ENCODE results near the gene ABHD8.

The ABHD8 gene

GRCh38 chr19:17303167-17303939 is at the start of gene ABHD8:
TSS of gene ABHD8 (minus strand) at chr19:17303425. CDS start at chr19:17301616, 1,809 bp downstream.
- DNase-seq (ENCODE audit: low read depth) = peak; percentile 92

- peak; percentile 11 for DNase-seq (ENCODE audit: low read depth)
Observed at GRCh38 chr19:17352608-17353280, 49.5 kb upstream of the ABHD8 start.

- no peak for DNase-seq (ENCODE audit: low read depth)
Observed at GRCh38 chr19:17351815-17352435, 48.7 kb upstream of the ABHD8 start.

GRCh38 chr19:17348700-17349099 is 45.5 kb upstream of the ABHD8 start:
- DNase-seq (ENCODE audit: low read depth) = peak; percentile 75

GRCh38 chr19:17347877-17348276 is 44.7 kb upstream of the ABHD8 start:
- DNase-seq (ENCODE audit: low read depth) = no peak

- peak; percentile 35 for DNase-seq (ENCODE audit: low read depth)
Observed at GRCh38 chr19:17347361-17347760, 44.1 kb upstream of the ABHD8 start.

GRCh38 chr19:17346109-17346671 is 43.0 kb upstream of the ABHD8 start:
- peak; percentile 65 for DNase-seq (ENCODE audit: low read depth)

- DNase-seq (ENCODE audit: low read depth) = no peak
Observed at GRCh38 chr19:17341845-17342244, 38.6 kb upstream of the ABHD8 start.

GRCh38 chr19:17341386-17341785 is 38.2 kb upstream of the ABHD8 start:
- DNase-seq (ENCODE audit: low read depth) = no peak

GRCh38 chr19:17340871-17341357 is 37.7 kb upstream of the ABHD8 start:
- no peak for DNase-seq (ENCODE audit: low read depth)

- DNase-seq (ENCODE audit: low read depth) = no peak
Observed at GRCh38 chr19:17340302-17340870, 37.2 kb upstream of the ABHD8 start.

GRCh38 chr19:17339088-17339741 is 36.0 kb upstream of the ABHD8 start:
- no peak for DNase-seq (ENCODE audit: low read depth)

- no peak for DNase-seq (ENCODE audit: low read depth)
Observed at GRCh38 chr19:17338433-17339078, 35.3 kb upstream of the ABHD8 start.

- DNase-seq (ENCODE audit: low read depth) = peak; percentile 14
Observed at GRCh38 chr19:17337675-17338432, 34.6 kb upstream of the ABHD8 start.

- DNase-seq (ENCODE audit: low read depth) = peak; percentile 98
Observed at GRCh38 chr19:17336872-17337674, 33.8 kb upstream of the ABHD8 start, which contains the start of gene GTPBP3. TSS of gene GTPBP3 (plus strand) at chr19:17337553. CDS start at chr19:17337612, 59 bp downstream.

- DNase-seq (ENCODE audit: low read depth) = no peak
Observed at GRCh38 chr19:17335575-17335974, 32.4 kb upstream of the ABHD8 start.

GRCh38 chr19:17334414-17335409 is 31.5 kb upstream of the ABHD8 start, which contains the start of gene ANO8:
TSS of gene ANO8 (minus strand) at chr19:17334855. CDS start at chr19:17334670, 185 bp downstream.
- DNase-seq (ENCODE audit: low read depth) = peak; percentile 96
